DND-41 (cell line): ENCODE measurements around the gene ECHS1.
A peak's percentile ranks its signal among the peaks of the same experiment; 100 is the strongest.

Source experiments
- ATAC-seq: fragments of 200-7000 bp; cut with Tn5 transposase; 3 replicates; pipeline ENCODE4 v1.9.1; 2021; ENCODE audit warnings: low read depth; ENCODE audit not compliant: insufficient read depth
- DNase-seq: peaks from one replicate; pipeline ENCODE4 v3.0.0-alpha.2; 2020
- H2AFZ ChIP-seq: 2 replicates; pipeline ENCODE4 v1.6.0; 2012; ENCODE audit warnings: low read depth, low read length
- H3K27ac ChIP-seq: 2 replicates; pipeline ENCODE4 v1.5.1; 2012; ENCODE audit warnings: low read length, inconsistent platforms
- H3K27me3 ChIP-seq: fragments of 200-600 bp; sonication (generic); 2 replicates; pipeline ENCODE4 v1.6.0; 2012; ENCODE audit warnings: low read length, mild to moderate bottlenecking, inconsistent platforms; ENCODE audit not compliant: insufficient read depth, poor library complexity
- H3K36me3 ChIP-seq: 2 replicates; pipeline ENCODE4 v1.5.1; 2012; ENCODE audit warnings: low read length, inconsistent platforms; ENCODE audit not compliant: insufficient read depth
- H3K4me1 ChIP-seq: 2 replicates; pipeline ENCODE4 v1.5.1; 2012; ENCODE audit warnings: mild to moderate bottlenecking, low read length; ENCODE audit not compliant: insufficient read depth
- H3K4me2 ChIP-seq: 2 replicates; pipeline ENCODE4 v1.6.0; 2012; ENCODE audit warnings: mild to moderate bottlenecking, moderate library complexity, low read length, inconsistent platforms; ENCODE audit not compliant: insufficient read depth
- H3K4me3 ChIP-seq, 2 experiments: fragments of 200-600 bp in 1 of 2; shearing (Covaris generic) in 1 of 2; 2 replicates each; pipeline ENCODE4 v1.5.1; 2012 to 2016; ENCODE audit warnings: inconsistent platforms in 2 of 2, low read length in 2 of 2, mild to moderate bottlenecking in 2 of 2, low read depth in 1 of 2, moderate library complexity in 1 of 2
- H3K79me2 ChIP-seq: 2 replicates; pipeline ENCODE4 v1.6.0; 2012; ENCODE audit warnings: low read length, inconsistent platforms; ENCODE audit not compliant: insufficient read depth
- H3K9ac ChIP-seq: 2 replicates; pipeline ENCODE4 v1.6.0; 2012; ENCODE audit warnings: low read depth, mild to moderate bottlenecking, inconsistent platforms, low read length, moderate library complexity
- H3K9me3 ChIP-seq: 2 replicates; pipeline ENCODE4 v1.5.1; 2012; ENCODE audit warnings: low read length, moderate library complexity, mild to moderate bottlenecking, inconsistent platforms; ENCODE audit not compliant: insufficient read depth, severe bottlenecking
- H4K20me1 ChIP-seq: 2 replicates; pipeline ENCODE4 v1.6.0; 2012; ENCODE audit warnings: low read length; ENCODE audit not compliant: insufficient read depth
- CTCF ChIP-seq: IDR thresholded peaks from 2 replicates; pipeline ENCODE4 v1.5.1; 2012; ENCODE audit warnings: borderline replicate concordance, low read length, moderate library complexity, mild to moderate bottlenecking; ENCODE audit not compliant: poor library complexity, severe bottlenecking; ENCODE audit errors: extremely low read depth
- EZH2 ChIP-seq: IDR thresholded peaks from 3 replicates; pipeline ENCODE4 v1.6.1; 2012; ENCODE audit warnings: borderline replicate concordance, low read depth, mild to moderate bottlenecking, moderate library complexity, low read length, inconsistent platforms; ENCODE audit not compliant: severe bottlenecking

Gene ECHS1

GRCh38 chr10:133318494-133319127, 54.5 kb downstream of the ECHS1 start:
- Histone ChIP-seq H3K4me1 (peaks cover 6% of the 10 kb centered on the region), H3K4me2 (peak overlapping the region; percentile 64), H2AFZ (peak overlapping the region; percentile 53), H4K20me1 (peaks cover 4% of the 10 kb centered on the region; the same call in 1 of the 2 replicates), H3K4me3 (peak overlapping the region in 1 of 2 experiments; percentile 44; a peak in 2 of 4 replicates), H3K27ac (no peak overlapping the region), H3K36me3 (no peaks in the 10 kb centered on the region), H3K79me2 (no peaks in the 10 kb centered on the region), H3K9me3 (no peaks in the 10 kb centered on the region), H3K9ac (no peak overlapping the region; the same call in 1 of the 2 replicates), H3K27me3 (peaks cover 10% of the 10 kb centered on the region)
- DNase-seq = peak; percentile 63
- ATAC-seq = peak; percentile 91
- TF ChIP-seq EZH2 = no peak
- peak; percentile 76 for TF ChIP-seq CTCF

- ATAC-seq = no peak
- H4K20me1 ChIP-seq = peaks cover 4% of the 10 kb centered on the region; the same call in 1 of the 2 replicates
- H3K79me2 ChIP-seq = no peaks in the 10 kb centered on the region
- peaks cover 12% of the 10 kb centered on the region for H3K36me3 ChIP-seq
- no peak overlapping the region for H3K4me2 ChIP-seq
- no peak overlapping the region for H3K27ac ChIP-seq
- H3K4me1 ChIP-seq = peaks cover 6% of the 10 kb centered on the region
- no peak overlapping the region for H3K4me3 ChIP-seq
- no peak overlapping the region for H3K9ac ChIP-seq
- no peaks in the 10 kb centered on the region for H3K9me3 ChIP-seq
- H3K27me3 ChIP-seq = peaks cover 10% of the 10 kb centered on the region
- no peak for TF ChIP-seq EZH2
- no peak for DNase-seq
- no peak overlapping the region for H2AFZ ChIP-seq
These were observed 56.4 kb downstream of the ECHS1 start for GRCh38 chr10:133316732-133317131.

- Histone ChIP-seq H3K4me1 (peaks cover 6% of the 10 kb centered on the region), H3K79me2 (no peaks in the 10 kb centered on the region), H3K4me2 (no peak overlapping the region), H3K9ac (no peak overlapping the region), H3K36me3 (peaks cover 17% of the 10 kb centered on the region), H3K4me3 (no peak overlapping the region), H4K20me1 (peaks cover 4% of the 10 kb centered on the region; the same call in 1 of the 2 replicates), H3K27me3 (peaks cover 10% of the 10 kb centered on the region), H2AFZ (no peak overlapping the region), H3K27ac (no peak overlapping the region), H3K9me3 (no peaks in the 10 kb centered on the region)
- no peak for DNase-seq
- no peak for TF ChIP-seq EZH2
- TF ChIP-seq CTCF = no peak
- no peak for ATAC-seq
These were observed 56.9 kb downstream of the ECHS1 start for GRCh38 chr10:133316266-133316665.

- no peaks in the 10 kb centered on the region for H3K79me2 ChIP-seq
- H3K4me2 ChIP-seq = no peak overlapping the region
- H3K9ac ChIP-seq = no peak overlapping the region
- H3K36me3 ChIP-seq = peaks cover 19% of the 10 kb centered on the region
- peaks cover 4% of the 10 kb centered on the region; the same call in 1 of the 2 replicates for H4K20me1 ChIP-seq
- H3K27me3 ChIP-seq = peaks cover 10% of the 10 kb centered on the region
- no peak for ATAC-seq
- no peak overlapping the region for H2AFZ ChIP-seq
- H3K4me3 ChIP-seq = no peak overlapping the region
- no peaks in the 10 kb centered on the region for H3K9me3 ChIP-seq
- TF ChIP-seq EZH2 (no peak), CTCF (no peak)
- DNase-seq = no peak
- no peak overlapping the region for H3K27ac ChIP-seq
- H3K4me1 ChIP-seq = peaks cover 6% of the 10 kb centered on the region
These were observed 57.3 kb downstream of the ECHS1 start for GRCh38 chr10:133315847-133316246.
